ENCODE results near the gene GAL3ST1.
"Not testable (repeated sequence)": the region's sequence is repeated elsewhere in the genome, so short reads cannot be mapped to it uniquely, and the experiment has no call there.

The GAL3ST1 gene

DNA sequence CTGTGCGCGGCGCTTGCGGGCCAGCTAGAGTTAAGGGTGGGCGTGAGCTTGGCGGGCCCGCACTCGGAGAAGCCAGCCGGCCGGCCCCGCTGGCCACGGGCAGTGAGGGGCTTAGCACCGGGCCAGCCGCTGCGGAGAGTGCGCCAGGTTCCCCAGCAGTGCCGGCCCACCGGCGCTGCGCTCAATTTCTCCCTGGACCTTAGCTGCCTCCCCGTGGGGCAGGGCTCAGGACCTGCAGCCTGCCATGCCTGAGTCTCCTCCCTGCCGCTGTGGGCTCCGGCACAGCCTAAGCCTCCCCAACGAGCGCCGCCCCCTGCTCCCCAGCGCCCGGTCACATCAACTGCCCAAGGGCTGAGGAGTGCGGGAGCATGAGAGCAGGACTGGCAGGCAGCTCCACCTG, 22.4 kb upstream of the GAL3ST1 start:
- TF ChIP-seq, protein P1, sequence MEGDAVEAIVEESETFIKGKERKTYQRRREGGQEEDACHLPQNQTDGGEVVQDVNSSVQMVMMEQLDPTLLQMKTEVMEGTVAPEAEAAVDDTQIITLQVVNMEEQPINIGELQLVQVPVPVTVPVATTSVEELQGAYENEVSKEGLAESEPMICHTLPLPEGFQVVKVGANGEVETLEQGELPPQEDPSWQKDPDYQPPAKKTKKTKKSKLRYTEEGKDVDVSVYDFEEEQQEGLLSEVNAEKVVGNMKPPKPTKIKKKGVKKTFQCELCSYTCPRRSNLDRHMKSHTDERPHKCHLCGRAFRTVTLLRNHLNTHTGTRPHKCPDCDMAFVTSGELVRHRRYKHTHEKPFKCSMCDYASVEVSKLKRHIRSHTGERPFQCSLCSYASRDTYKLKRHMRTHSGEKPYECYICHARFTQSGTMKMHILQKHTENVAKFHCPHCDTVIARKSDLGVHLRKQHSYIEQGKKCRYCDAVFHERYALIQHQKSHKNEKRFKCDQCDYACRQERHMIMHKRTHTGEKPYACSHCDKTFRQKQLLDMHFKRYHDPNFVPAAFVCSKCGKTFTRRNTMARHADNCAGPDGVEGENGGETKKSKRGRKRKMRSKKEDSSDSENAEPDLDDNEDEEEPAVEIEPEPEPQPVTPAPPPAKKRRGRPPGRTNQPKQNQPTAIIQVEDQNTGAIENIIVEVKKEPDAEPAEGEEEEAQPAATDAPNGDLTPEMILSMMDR (IDR thresholded peaks at IDR 0.05; ENCODE audit: insufficient read depth, missing control alignments), result no peak
- FAIRE-seq (no peak), DNase-seq (ENCODE audit: insufficient read length, low spot score) (no peak)

DNA sequence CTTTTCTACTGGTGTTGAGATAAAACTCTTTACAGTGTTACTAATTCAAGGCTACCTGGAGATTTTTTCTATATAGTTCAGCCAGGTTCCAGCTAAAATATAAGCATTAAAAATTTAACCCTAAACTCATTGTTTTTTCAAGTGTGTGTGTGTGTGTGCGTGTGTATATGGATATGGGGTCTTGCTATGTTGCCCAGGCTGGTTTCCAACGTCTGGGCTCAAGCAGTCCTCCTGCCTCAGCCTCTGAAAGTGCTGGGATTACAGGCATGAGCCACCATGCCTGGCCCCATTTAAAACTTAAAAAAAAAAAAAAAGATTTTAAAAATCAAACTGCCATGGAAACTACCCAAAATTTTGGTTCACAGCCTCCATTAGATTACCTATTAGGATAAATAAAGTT, 21.7 kb upstream of the GAL3ST1 start:
- TF ChIP-seq, protein P1 (IDR thresholded peaks at IDR 0.05; ENCODE audit: insufficient read depth, missing control alignments), result no peak
- FAIRE-seq (no peak), DNase-seq (ENCODE audit: insufficient read length, low spot score) (no peak)

DNA sequence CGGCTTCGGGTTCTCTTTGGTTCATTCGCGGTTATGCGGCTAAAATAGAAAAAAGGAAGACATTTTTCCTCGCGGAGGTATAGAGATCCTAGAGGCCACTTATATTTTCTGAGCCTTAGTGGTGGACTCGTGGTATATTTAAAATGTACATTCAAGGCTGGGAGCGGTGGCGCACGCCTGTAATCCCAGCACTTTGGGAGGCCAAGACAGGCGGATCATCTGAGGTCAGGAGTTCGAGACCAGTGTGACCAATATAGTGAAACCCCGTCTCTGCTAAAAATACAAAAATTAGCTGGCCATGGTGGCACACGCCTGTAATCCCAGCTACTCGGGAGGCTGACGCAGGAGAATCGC, 17.9 kb upstream of the GAL3ST1 start:
- not testable (repeated sequence) for FAIRE-seq; DNase-seq (ENCODE audit: insufficient read length, low spot score)

DNA sequence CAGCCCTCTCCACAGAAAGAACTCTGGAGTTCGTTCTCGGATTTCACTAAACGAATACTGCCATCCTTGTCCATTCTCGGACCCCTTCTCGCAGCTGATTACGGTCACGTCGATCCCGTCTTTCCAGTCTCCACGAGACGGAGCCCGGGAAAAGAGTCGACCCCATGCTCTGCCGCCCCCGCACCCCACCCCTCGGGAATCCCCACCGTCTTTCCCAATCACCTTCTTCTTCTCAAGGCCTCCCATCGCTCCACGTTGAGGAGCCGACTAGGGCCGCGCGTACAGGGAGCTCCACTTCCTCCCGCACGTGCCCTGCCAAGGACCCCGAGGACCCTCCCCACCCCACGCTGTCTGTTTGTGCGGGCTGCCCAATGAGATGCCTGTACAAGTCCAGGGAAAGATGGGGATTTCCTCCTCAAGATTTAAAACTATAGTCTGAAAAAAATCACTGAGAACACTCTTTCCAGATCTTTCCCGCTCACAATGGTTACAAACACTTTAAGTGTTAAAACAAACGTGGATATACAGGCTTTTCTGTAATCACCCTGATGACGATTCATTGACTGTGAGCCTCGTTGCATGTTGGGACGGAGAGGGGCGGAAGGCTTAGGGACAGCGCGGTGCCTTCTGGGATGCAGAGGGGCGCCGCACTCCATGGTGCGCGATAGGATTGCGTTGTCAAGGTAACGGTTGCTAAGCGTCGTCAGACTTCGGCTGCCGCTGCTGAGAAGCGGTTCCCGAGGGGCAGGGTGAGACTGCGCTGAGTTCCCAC, 17.3 kb upstream of the GAL3ST1 start, which contains the start of gene PES1:
PES1 (minus strand) TSS at position 323 of the 772 bp plus-strand sequence; CDS start at position 246, 77 bp downstream.
- DNase-seq (ENCODE audit: insufficient read length, low spot score), result peak; percentile 70
- FAIRE-seq, result no peak
- TF ChIP-seq, protein P1 (IDR thresholded peaks at IDR 0.05; ENCODE audit: insufficient read depth, missing control alignments), result no peak

DNA sequence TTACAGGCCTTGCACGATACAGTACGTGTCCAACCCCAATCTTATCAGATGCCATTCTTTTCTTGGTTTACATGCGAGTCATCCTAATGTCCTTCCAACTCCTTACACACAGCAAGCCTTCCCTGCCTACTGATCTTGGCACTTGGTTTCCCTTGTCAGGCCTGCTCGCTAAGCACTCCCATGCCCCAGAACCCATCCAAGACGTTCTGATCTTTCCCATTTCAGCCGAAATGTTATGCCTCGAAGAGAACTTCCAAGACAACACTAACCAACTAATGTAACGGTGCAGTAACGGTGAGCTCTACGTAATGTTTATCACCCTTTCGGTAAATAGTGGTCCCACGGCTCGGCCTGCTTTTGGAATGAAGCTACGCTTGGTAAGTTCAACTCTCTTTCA, 16.7 kb upstream of the GAL3ST1 start:
- TF ChIP-seq, protein P1 (IDR thresholded peaks at IDR 0.05; ENCODE audit: insufficient read depth, missing control alignments), result no peak
- no peak for FAIRE-seq
- DNase-seq (ENCODE audit: insufficient read length, low spot score), result no peak

DNA sequence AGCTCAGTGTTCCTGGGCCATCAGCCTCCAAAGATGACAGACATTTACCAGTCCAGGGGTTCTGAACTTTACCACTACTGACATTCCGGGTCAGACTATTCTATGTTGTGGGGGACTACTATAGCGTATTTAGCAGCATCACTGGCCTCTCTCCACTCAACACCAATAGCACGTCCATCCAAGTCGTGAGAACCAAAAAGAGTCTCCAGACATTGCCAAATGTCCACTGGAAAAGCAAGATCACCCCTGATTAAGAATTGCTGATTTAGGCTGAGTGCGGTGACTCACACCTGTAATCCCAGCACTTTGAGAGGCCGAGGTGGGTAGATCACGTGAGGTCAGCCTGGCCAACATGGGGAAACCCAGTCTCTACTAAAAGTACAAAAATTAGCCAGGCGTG, 11.9 kb upstream of the GAL3ST1 start:
- TF ChIP-seq, protein P1 (IDR thresholded peaks at IDR 0.05; ENCODE audit: insufficient read depth, missing control alignments), result no peak
- no peak for FAIRE-seq
- no peak for DNase-seq (ENCODE audit: insufficient read length, low spot score)

DNA sequence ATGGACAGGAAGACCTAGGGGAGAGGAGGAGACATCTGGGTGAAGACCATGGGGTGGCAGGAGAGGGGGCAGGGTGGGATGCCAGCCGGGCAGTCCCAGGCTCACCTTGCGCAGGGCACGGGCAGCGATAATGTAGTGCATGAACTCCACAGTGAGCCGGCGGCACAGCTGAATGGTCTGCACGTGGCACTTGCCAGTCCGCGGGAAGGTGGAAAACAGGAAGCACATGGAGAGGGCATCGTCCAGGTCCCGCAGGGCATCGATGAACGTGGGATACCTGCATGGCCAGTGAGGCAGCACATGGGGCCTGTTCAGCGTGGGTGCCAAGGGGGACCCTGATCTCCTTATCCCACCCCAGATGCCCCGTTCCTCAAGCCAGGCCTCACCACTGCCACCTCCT, 10.0 kb upstream of the GAL3ST1 start:
- TF ChIP-seq, protein P1 (IDR thresholded peaks at IDR 0.05; ENCODE audit: insufficient read depth, missing control alignments), result no peak
- DNase-seq (ENCODE audit: insufficient read length, low spot score) (no peak), FAIRE-seq (no peak)

Data from D721Med (cell line).